Activated naive CD4-positive, alpha-beta T cell treated with Interleukin-2 at 50 U/mL for 16 hours (primary cell): ENCODE results near the gene KCP.
A peak's percentile ranks its signal among the peaks of the same experiment; 100 is the strongest.

Experiments used
- DNase-seq: peaks from one replicate; pipeline ENCODE4 v3.0.0-alpha.2; 2020

Gene KCP

GRCh38 chr7:128938544-128939074 is 28.1 kb upstream of the KCP start:
- peak; percentile 38 for DNase-seq

- peak; percentile 38 for DNase-seq
These were observed 27.4 kb upstream of the KCP start, which contains the start of gene IRF5 for GRCh38 chr7:128937647-128938543. TSS of gene IRF5 (plus strand) at chr7:128937927. CDS start at chr7:128942082, 4,155 bp downstream.

- no peak for DNase-seq
These were observed 26.8 kb upstream of the KCP start for GRCh38 chr7:128937271-128937646.

GRCh38 chr7:128936798-128937197 is 26.3 kb upstream of the KCP start:
- DNase-seq: no peak

GRCh38 chr7:128935342-128935730 is 24.8 kb upstream of the KCP start:
- no peak for DNase-seq

GRCh38 chr7:128934361-128935341 is 24.1 kb upstream of the KCP start:
- DNase-seq: no peak

- peak; percentile 53 for DNase-seq
These were observed 22.8 kb upstream of the KCP start for GRCh38 chr7:128933180-128933891.

- DNase-seq: no peak
These were observed 22.3 kb upstream of the KCP start for GRCh38 chr7:128932862-128933179.

GRCh38 chr7:128931965-128932861 is 21.7 kb upstream of the KCP start:
- no peak for DNase-seq

GRCh38 chr7:128931190-128931798 is 20.8 kb upstream of the KCP start:
- DNase-seq: no peak

- DNase-seq: no peak
These were observed 18.6 kb upstream of the KCP start for GRCh38 chr7:128928882-128929788.

- DNase-seq: no peak
These were observed 17.8 kb upstream of the KCP start for GRCh38 chr7:128928159-128928813.

GRCh38 chr7:128924707-128925588 is 14.4 kb upstream of the KCP start:
- no peak for DNase-seq

- DNase-seq: no peak
These were observed 12.9 kb upstream of the KCP start for GRCh38 chr7:128923411-128923800.

GRCh38 chr7:128922496-128923410 is 12.2 kb upstream of the KCP start:
- no peak for DNase-seq

- DNase-seq: no peak
These were observed 11.4 kb upstream of the KCP start for GRCh38 chr7:128921866-128922440.
